RPMI7951 (cell line): ENCODE measurements around the gene HIRA. TPM values are rescaled to one million over a fixed set of nuclear protein-coding genes. Genes with fewer than 3 reads are reported as not detected.
"Not testable (repeated sequence)": the region's sequence is repeated elsewhere in the genome, so short reads cannot be mapped to it uniquely, and the experiment has no call there.

Source experiments
- DNase-seq: peaks from one replicate; pipeline ENCODE4 v3.0.0-alpha.2; 2012; ENCODE audit warnings: low read depth
- total RNA-seq: library from RNA; depleted of rRNA; stranded (reverse); fragments of >200 nt; shearing (Covaris generic); gene quantifications from 2 replicates; pipeline ENCODE4 v1.2.3, GENCODE V29; 2014

The HIRA gene
- total RNA-seq, 1 experiment from 2014 or later: 8.8 TPM

DNA sequence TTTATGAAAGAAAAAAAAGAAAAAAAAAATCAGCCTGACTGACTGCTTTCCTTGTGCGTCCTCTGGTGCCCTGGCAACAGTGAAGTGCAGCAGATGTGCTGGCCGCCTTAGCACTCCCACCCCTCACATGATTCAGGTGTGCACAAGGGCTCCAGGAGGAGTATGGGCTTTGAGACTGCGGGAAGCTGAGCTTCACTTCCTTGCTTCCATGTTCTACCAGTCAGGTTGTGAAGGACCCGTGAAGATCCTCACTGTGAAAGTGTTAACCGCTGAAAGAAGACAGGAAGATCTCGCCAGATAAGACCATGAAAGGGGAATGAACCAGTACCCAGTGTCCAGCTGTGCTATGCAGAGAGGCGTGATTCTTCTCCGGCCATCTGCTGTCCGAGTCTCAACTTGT, 48.2 kb downstream of the HIRA start:
- no peak for DNase-seq

- no peak for DNase-seq
These were observed 49.3 kb downstream of the HIRA start for GRCh38 chr22:19382240-19382639.

DNA sequence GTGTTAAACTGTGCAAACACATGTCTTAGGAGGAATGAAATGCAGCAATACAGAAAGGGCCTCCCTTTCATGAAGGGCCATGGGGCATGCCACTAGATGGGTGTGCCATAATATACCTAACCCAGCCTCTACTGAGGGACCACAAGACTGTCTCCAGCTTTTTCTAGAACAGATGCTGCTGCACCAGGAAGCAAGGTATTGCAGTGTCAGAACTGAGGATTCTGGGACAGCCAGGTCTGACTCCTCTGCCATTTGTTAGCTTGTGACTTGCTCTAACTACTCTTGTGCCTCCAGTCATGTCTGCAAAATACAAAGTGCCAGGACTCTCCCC, 53.2 kb downstream of the HIRA start:
- no peak for DNase-seq

GRCh38 chr22:19377565-19378343, 53.8 kb downstream of the HIRA start:
- DNase-seq: no peak

GRCh38 chr22:19376971-19377370, 54.6 kb downstream of the HIRA start:
- DNase-seq: no peak

DNA sequence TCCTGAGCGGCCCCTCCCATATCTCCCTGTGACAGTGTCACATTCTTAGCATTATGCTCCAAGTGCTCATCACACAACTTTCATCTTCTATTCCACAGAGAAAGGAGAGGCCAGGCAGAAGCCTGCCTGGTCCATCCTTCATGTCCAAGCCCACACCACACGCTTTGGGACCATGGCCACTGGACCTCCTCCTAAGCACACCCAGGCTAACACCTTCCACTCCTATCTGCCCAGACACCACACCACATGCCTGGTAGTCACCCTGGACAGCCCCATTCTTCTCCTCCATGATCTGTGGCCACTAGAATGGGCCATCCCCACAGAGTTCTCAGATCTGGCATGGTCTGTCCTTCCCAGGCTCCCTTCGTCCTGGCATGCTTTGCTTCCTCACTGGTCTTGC, 55.3 kb downstream of the HIRA start:
- DNase-seq: no peak

DNA sequence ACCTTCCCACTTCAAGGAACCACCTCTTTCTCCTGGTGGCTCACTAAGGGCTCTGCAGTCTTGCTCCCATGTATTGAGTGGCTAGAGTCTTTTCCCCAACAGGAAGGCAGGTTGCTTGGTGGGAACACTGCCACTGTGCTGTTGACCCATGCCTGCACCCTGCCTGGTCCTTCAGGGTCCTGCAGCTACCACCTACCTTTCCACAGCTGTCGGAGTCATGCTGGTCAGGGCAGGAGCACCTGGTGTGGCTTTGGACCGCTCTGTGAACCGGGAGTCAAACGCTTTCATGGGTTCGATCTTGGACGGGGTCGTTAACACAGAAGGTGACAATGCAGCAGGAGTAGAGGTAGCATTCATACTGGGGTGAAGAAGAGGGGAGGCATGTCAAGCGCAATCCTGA, 56.1 kb downstream of the HIRA start:
- no peak for DNase-seq

- DNase-seq: no peak
These were observed 57.1 kb downstream of the HIRA start for GRCh38 chr22:19374410-19374809.

- DNase-seq: no peak
These were observed 58.1 kb downstream of the HIRA start for GRCh38 chr22:19373450-19373849.

- no peak for DNase-seq
These were observed 59.6 kb downstream of the HIRA start for GRCh38 chr22:19371893-19372292.

GRCh38 chr22:19368876-19369275, 62.7 kb downstream of the HIRA start:
- DNase-seq: no peak

DNA sequence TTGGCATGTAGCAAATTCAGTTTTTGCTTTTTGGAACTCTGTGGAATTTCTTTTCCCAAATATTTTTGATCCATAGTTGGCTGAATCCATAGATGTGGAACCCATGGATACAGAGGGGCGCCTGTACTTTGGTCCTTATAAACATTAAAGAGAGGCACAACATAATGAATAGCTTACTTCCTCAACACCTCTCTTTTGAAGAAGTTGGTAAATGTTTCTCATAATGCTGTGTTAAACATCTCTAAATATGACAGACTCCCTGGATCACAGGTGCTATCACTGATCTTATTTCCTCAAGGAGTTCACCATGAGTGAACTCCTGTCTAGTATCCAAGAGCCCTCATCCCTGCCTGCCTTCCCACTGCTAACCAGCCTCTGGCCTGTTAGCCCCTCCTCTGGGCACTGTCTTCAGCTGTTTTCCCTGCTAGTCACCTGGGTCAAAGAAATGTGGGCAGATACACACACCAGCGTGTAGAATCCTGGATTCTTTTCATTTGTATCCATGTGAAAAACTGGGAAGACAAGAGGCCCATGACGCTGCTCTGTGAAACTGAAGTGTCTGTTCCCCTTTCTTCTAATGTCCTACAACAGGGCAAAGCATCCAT, 63.7 kb downstream of the HIRA start:
- no peak for DNase-seq

- DNase-seq: not testable (repeated sequence)
These were observed 68.0 kb downstream of the HIRA start for GRCh38 chr22:19363541-19363940.

DNA sequence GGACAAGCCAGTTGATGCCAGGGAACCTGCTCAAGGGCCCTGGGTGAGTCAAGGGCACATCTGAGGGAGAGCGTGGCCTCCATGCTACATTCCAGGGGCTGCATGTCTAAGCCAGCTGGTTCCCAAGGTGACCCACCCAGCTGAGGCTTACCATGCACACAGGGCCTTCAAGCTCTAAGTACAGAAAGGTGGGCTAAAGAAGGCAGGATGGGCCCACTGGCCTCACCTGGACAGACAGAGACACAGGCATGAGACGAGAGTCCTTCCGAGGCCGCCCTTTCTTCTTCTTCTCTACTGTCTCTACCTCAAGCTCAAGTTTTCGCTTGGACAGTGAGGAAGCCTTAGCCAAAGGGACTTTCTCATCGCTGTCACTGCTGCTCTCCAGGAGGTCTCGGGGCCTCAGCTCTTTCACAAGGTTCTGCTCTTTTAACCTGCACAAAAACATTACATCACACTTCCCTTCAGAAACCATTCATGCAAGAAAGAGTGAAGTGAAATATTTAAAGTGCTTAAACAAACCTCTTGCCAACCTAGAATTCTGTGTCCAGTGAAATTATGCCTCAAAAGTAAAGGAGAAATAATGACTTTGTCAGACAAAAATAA, 69.9 kb downstream of the HIRA start:
- no peak for DNase-seq

- DNase-seq: no peak
These were observed 70.7 kb downstream of the HIRA start for GRCh38 chr22:19360862-19361261.

GRCh38 chr22:19360300-19360792, 71.2 kb downstream of the HIRA start:
- DNase-seq: no peak

- DNase-seq: no peak
These were observed 71.8 kb downstream of the HIRA start for GRCh38 chr22:19359554-19360299.

DNA sequence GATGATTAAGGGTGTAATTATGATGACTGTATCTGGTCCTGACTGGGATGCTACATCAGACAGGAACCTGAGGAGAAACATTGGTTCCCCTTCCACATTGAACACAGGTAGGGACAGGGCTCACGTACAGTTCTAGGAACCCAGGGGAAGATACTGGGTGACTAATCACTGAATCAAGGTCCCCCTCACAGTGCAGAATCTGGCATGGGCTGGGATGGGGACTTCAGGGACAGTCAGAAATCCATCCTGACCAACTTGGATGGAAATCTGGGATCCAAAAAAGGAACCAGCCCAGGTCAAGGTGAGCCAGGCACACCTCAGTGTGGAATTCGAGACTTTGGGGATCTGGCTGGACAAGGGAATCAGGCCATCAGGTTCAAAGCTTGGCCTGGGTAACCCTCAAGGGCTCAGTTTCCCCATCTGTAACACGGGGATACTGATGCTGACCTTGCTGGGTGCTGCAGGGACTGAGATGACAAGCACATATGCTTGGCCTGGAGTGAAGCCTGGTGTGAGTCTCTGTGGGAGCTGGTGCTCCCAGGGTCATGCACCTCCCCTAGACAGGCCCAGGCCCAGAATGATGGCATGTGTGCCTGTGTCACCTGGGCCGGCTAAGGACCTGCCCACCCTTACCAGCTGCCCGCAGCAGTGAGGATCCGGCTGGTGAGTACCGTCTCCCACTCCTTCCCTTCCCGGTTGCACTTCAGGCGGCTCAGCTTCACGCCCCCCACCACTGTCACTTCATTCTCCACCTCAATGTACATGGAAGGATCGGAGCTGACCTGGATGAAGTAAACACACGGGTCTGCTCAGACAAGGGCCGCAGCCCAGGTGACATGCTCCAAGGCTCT, 72.6 kb downstream of the HIRA start:
- no peak for DNase-seq

DNA sequence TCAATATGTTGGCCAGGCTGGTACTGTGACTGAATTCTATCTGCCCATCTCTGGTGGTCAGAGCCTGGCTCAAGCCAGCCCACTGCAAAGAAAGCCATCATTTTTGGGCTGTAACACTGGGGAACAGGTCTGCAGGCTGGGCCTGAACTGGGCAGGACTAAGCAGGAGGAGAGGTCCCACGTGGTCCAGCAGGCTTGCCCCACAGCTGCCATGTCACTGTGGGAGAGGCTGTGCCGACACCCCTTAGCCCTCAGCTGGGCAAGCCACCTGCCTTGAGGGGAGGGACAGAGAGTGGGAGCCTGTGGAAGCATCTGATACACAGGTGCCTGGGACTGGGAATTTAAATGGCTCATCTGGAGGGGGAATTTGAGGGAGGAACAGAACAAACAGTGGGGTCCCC, 73.3 kb downstream of the HIRA start:
- DNase-seq: no peak

GRCh38 chr22:19357270-19358105, 74.0 kb downstream of the HIRA start:
- no peak for DNase-seq
